HFF-Myc (cell line): ENCODE data around the gene MPP3.
"Not testable (repeated sequence)": the region's sequence is repeated elsewhere in the genome, so short reads cannot be mapped to it uniquely, and the experiment has no call there.

Source experiments
- DNase-seq: peaks from one replicate; pipeline ENCODE4 v3.0.0-alpha.2; 2011; ENCODE audit warnings: low read depth; ENCODE audit errors: extremely low read depth
- H3K4me3 ChIP-seq: replicated peaks from 2 replicates; pipeline ENCODE4 v1.5.1; 2011; ENCODE audit warnings: low read depth, mild to moderate bottlenecking, control low read depth, low read length
- CTCF ChIP-seq: IDR thresholded peaks from 2 replicates; pipeline ENCODE4 v1.5.1; 2012; ENCODE audit warnings: mild to moderate bottlenecking, low read depth, low read length, control low read depth; ENCODE audit errors: missing control alignments

MPP3 gene

GRCh38 chr17:43845766-43846165, 12.8 kb upstream of the MPP3 start:
- no peak for TF ChIP-seq CTCF
- H3K4me3 ChIP-seq = no peak overlapping the region
- DNase-seq = no peak

GRCh38 chr17:43844241-43844640, 11.3 kb upstream of the MPP3 start:
- no peak for DNase-seq
- H3K4me3 ChIP-seq = no peak overlapping the region
- TF ChIP-seq CTCF = no peak

- H3K4me3 ChIP-seq = no peak overlapping the region
- no peak for TF ChIP-seq CTCF
- DNase-seq = no peak
Measured at GRCh38 chr17:43842975-43843325, 10.0 kb upstream of the MPP3 start.

GRCh38 chr17:43842091-43842974, 9.4 kb upstream of the MPP3 start:
- DNase-seq, H3K4me3 ChIP-seq: not testable (repeated sequence)

GRCh38 chr17:43841282-43841681, 8.3 kb upstream of the MPP3 start:
- no peak overlapping the region for H3K4me3 ChIP-seq
- TF ChIP-seq CTCF = no peak
- no peak for DNase-seq

- TF ChIP-seq CTCF = peak; percentile 20
- no peak for DNase-seq
- H3K4me3 ChIP-seq = no peak overlapping the region
Measured at GRCh38 chr17:43840814-43841213, 7.9 kb upstream of the MPP3 start.

GRCh38 chr17:43839670-43840108, 6.7 kb upstream of the MPP3 start:
- TF ChIP-seq CTCF = no peak

More at GRCh38 chr17:43839670-43840108, 6.7 kb upstream of the MPP3 start:
- DNase-seq = no peak
- no peak overlapping the region for H3K4me3 ChIP-seq
